Peyer's patch (tissue), 4 donors: Measurements from ENCODE around the gene EHD4. TPM values are rescaled to one million over a fixed set of nuclear protein-coding genes. Genes with fewer than 3 reads are reported as not detected.
A peak's percentile ranks its signal among the peaks of the same experiment; 100 is the strongest.

ENCODE experiments used
- DNase-seq, 3 donors: peaks; one replicate each; pipeline ENCODE4 v3.0.0-alpha.2; 2017 to 2019
- H3K27ac ChIP-seq, 4 donors: fragments of 200-600 bp; sonication (generic); one replicate each; pipeline ENCODE4 v1.5.1; 2016 to 2019
- H3K27me3 ChIP-seq, 2 donors: fragments of 200-600 bp; sonication (generic); one replicate each; pipeline ENCODE4 v1.5.1; 2019
- H3K36me3 ChIP-seq, 3 donors: fragments of 200-600 bp; sonication (generic); one replicate each; pipeline ENCODE4 v1.5.1; 2016 to 2019
- H3K4me1 ChIP-seq, 4 donors: fragments of 200-600 bp; sonication (generic); one replicate each; pipeline ENCODE4 v1.5.1; 2016 to 2019
- H3K4me3 ChIP-seq, 4 donors: fragments of 200-600 bp; sonication (generic); 1 replicate in 3 of 4; 2 replicates in 1 of 4; pipeline ENCODE4 v1.5.1; 2016 to 2019; ENCODE audit warnings: mild to moderate bottlenecking in 1 of 4
- H3K9me3 ChIP-seq, 4 donors: fragments of 200-600 bp; sonication (generic); one replicate each; pipeline ENCODE4 v1.5.1; 2016 to 2019; ENCODE audit warnings: mild to moderate bottlenecking in 1 of 4
- CTCF ChIP-seq, 6 experiments: fragments of 450-650 bp in 4 of 6; fragments of 200-600 bp in 2 of 6; sonication (generic) in 1 of 6; IDR thresholded peaks; one replicate each; pipeline ENCODE4 v1.5.1; 2017 to 2019; ENCODE audit warnings: antibody characterized with exemption in 6 of 6, mild to moderate bottlenecking in 3 of 6, moderate library complexity in 1 of 6
- POLR2A ChIP-seq, 2 donors: fragments of 450-650 bp; IDR thresholded peaks; one replicate each; pipeline ENCODE4 v1.5.1; 2017; ENCODE audit warnings: antibody characterized with exemption in 2 of 2, mild to moderate bottlenecking in 2 of 2, moderate library complexity in 2 of 2
- total RNA-seq, 4 donors: library from RNA; depleted of rRNA; stranded (reverse); fragments of >200 nt; gene quantifications; one replicate each; pipeline ENCODE4 v1.1.0, GENCODE V29; 2016

The EHD4 gene
- total RNA-seq, 4 donors from 2014 or later, result 23.1 to 53.9 (median 34.9) TPM

GRCh38 chr15:41933326-41933725, 39.0 kb downstream of the EHD4 start:
- peak overlapping the region in 2 of 4 donors; percentile 50 to 79 for H3K27ac ChIP-seq
- H3K27me3 ChIP-seq, result no peaks in the 10 kb centered on the region
- no peaks in the 10 kb centered on the region for H3K36me3 ChIP-seq
- TF ChIP-seq CTCF (IDR thresholded peaks at IDR 0.05) (no peak), POLR2A (IDR thresholded peaks at IDR 0.05) (no peak)
- peaks cover 0 to 52% (median 8%) of the 10 kb centered on the region in 4 donors for H3K4me1 ChIP-seq
- no peaks in the 10 kb centered on the region for H3K9me3 ChIP-seq
- H3K4me3 ChIP-seq, result no peak overlapping the region
- no peak for DNase-seq

- DNase-seq, result no peak
- Histone ChIP-seq H3K4me1 (peaks cover 0 to 59% (median 10%) of the 10 kb centered on the region in 4 donors), H3K27ac (peak overlapping the region in 1 of 4 donors; percentile 50), H3K36me3 (no peaks in the 10 kb centered on the region), H3K27me3 (no peaks in the 10 kb centered on the region), H3K9me3 (no peaks in the 10 kb centered on the region), H3K4me3 (no peak overlapping the region)
- TF ChIP-seq POLR2A (IDR thresholded peaks at IDR 0.05), result no peak
Observed at GRCh38 chr15:41932511-41933289, 39.7 kb downstream of the EHD4 start.

- Histone ChIP-seq H3K27me3 (no peaks in the 10 kb centered on the region), H3K36me3 (no peaks in the 10 kb centered on the region), H3K27ac (no peak overlapping the region), H3K4me3 (no peak overlapping the region), H3K4me1 (peaks cover 0 to 65% (median 10%) of the 10 kb centered on the region in 4 donors), H3K9me3 (no peaks in the 10 kb centered on the region)
- no peak for TF ChIP-seq CTCF (IDR thresholded peaks at IDR 0.05)
- TF ChIP-seq POLR2A (IDR thresholded peaks at IDR 0.05), result no peak
- DNase-seq, result no peak
Observed at GRCh38 chr15:41932101-41932500, 40.3 kb downstream of the EHD4 start.

GRCh38 chr15:41930867-41931222, 41.5 kb downstream of the EHD4 start:
- Histone ChIP-seq H3K4me1 (peaks cover 4 to 77% (median 15%) of the 10 kb centered on the region in 4 donors), H3K36me3 (no peaks in the 10 kb centered on the region), H3K27me3 (no peaks in the 10 kb centered on the region), H3K9me3 (no peaks in the 10 kb centered on the region), H3K4me3 (no peak overlapping the region), H3K27ac (peak overlapping the region in 3 of 4 donors; percentile 34 to 57 (median 45))
- no peak for DNase-seq
- TF ChIP-seq POLR2A (IDR thresholded peaks at IDR 0.05) (no peak), CTCF (IDR thresholded peaks at IDR 0.05) (no peak)

- H3K4me1 ChIP-seq, result peaks cover 4 to 81% (median 15%) of the 10 kb centered on the region in 4 donors
- H3K36me3 ChIP-seq, result no peaks in the 10 kb centered on the region
- TF ChIP-seq POLR2A (IDR thresholded peaks at IDR 0.05) (no peak), CTCF (IDR thresholded peaks at IDR 0.05) (peak in 3 of 6 experiments; percentile 63 to 82 (median 65))
- H3K9me3 ChIP-seq, result no peaks in the 10 kb centered on the region
- H3K27me3 ChIP-seq, result no peaks in the 10 kb centered on the region
- H3K4me3 ChIP-seq, result no peak overlapping the region
- H3K27ac ChIP-seq, result peak overlapping the region in 3 of 4 donors; percentile 34 to 71 (median 57)
- DNase-seq, result peak in 2 of 3 donors; percentile 76 to 86
Observed at GRCh38 chr15:41930221-41930866, 42.0 kb downstream of the EHD4 start.
